Measurements from ENCODE around the gene UBL3.

UBL3 gene

DNA sequence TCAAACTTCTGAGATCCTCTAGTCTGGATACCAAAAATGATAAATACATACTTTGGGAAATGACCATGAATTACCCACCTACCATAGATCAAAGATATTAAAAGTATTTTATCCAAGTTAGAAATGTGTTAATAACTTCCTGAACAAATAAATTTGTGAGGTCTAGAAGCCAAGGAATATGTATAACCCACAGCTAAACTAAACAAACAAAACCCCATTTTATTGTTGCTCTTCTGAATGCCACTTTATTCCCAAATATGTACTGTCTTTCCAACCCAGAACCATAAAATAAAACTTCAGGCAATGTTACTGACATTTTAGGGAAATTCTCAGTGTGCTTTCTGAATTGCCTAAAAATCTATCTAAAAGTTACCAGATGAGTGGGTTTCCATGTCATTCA, 35.1 kb downstream of the UBL3 start:
- no peak for DNase-seq

DNA sequence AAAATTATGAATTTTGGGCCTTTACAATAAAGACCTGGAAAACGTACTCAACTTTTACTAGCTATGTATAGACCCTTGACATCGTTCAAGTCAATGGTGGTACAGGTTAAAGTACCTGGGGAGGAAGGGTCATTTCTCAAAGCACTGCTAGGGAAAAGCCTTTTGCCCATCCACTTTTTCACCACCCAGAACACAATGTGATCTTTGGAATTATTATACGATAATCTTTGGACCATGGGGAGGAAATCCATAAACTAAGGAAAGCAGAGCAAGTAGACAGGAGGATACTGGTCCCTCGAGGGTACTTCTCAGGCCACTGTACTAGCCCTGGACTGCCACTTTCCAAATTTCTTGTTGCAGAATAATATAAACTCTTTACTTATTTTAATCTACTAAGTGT, 39.5 kb downstream of the UBL3 start:
- DNase-seq, result no peak

GRCh38 chr13:29810145-29810742, 40.2 kb downstream of the UBL3 start:
- no peak for DNase-seq

GRCh38 chr13:29808264-29808663, 42.2 kb downstream of the UBL3 start:
- DNase-seq, result no peak

DNA sequence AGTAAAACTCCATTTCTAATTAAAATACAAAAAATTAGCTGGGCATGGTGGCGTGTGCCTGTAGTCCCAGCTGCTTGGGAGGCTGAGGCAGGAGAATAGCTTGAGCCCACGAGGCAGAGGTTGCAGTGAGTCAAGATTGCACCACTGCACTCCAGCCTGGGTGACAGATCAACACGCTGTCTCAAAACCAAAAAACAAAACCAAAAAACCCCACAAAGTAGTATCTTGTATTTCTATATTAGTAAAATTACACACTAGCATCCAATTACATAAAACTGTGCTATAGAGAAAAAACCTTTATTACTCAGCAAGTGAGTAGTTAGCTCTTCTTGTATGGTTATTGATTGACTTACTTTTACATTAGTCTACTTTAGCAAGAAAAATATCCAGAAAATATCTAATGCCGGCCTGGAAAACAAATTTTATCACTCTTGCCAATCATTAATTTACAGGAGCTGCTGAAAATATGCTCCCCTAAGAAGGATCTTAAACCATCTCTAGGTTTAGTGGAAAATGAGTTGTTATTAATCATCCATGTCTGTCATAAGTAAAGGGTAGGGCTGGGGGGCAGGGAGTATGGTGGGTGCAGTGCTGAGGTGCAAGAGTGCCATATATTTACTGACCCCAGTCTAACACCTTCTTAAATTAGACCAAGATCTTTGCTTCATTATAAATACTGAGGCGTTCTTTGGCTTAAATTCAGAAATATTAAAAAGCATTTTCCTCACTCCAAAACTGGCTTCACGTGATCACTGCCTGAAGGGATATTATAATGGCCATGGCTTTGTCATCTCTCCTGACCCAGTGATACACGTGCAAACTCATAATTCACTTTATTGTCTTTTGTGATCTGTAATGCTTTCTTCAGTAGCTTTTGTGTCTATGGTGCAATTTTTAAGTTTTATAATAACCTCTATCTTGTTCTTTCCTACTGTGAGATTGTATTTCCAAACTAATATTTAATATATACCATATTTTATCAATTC, 44.1 kb downstream of the UBL3 start:
- no peak for DNase-seq

DNA sequence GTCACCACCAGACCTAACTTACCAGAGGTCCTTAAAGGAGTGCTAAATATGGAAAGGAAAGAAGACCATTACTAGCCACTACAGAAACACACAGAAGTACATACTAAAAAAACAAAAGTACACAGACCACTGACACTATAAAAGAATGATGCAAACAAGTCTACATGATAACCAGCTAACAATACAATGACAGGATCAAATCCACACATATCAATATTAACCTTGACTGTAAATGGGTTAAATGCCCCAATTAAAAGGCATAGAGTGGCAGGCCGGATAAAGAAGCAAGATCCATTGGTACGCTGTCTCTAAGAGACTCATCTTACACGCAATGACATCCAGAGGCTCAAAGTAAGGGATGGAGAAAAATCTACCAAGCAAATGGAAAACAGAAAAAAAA, 47.2 kb downstream of the UBL3 start:
- DNase-seq, result no peak

- DNase-seq, result no peak
Measured at GRCh38 chr13:29802621-29803020, 47.8 kb downstream of the UBL3 start.

DNA sequence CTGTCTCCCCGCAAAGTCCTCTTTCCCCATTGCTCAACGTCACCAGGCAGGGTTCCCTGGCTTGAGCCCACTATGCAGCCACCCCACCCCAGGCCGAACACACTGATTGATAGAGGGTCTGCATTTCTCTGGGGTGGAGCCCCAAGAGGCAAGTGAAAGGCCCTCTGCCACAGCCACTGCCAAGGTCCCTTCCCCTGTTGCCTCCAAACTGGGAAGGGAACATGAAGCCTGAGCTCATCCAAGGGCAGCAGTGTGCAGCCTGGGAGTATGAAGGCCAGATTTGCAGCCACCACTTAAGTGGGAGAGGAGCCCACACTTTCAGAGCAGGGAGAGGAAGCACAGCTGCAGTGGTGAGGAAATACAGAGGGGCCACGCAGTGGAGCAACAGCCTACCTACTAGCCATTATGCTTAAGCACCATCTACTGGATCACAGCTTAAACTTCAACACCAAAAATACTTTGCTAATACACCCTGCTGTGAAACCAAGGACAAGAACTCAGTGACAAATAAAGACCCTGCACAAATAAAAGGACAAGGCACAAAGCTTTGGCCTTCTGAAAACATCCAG, 48.6 kb downstream of the UBL3 start:
- DNase-seq, result no peak

DNA sequence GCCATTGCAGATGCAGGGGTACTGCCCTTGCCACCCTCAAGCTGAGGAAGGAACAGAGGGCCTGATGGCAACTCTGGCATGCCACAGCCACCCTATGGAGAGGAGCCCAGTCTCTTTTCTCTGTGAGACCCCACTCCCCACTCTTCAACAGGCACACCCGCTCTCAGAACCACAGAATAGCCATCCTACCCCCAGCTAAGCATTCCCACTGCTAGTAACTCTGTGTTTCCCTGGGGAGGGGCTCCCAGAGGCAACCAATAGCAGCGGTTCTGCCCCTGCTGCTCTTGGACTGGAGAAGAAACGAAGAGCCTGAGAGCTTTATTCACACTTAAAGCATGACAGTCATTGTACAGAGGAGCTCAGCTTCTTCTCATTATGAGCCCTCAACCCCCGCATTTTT, 49.3 kb downstream of the UBL3 start:
- no peak for DNase-seq

- no peak for DNase-seq
Measured at GRCh38 chr13:29800687-29801086, 49.7 kb downstream of the UBL3 start.

GRCh38 chr13:29799041-29799440, 51.4 kb downstream of the UBL3 start:
- DNase-seq, result no peak

DNA sequence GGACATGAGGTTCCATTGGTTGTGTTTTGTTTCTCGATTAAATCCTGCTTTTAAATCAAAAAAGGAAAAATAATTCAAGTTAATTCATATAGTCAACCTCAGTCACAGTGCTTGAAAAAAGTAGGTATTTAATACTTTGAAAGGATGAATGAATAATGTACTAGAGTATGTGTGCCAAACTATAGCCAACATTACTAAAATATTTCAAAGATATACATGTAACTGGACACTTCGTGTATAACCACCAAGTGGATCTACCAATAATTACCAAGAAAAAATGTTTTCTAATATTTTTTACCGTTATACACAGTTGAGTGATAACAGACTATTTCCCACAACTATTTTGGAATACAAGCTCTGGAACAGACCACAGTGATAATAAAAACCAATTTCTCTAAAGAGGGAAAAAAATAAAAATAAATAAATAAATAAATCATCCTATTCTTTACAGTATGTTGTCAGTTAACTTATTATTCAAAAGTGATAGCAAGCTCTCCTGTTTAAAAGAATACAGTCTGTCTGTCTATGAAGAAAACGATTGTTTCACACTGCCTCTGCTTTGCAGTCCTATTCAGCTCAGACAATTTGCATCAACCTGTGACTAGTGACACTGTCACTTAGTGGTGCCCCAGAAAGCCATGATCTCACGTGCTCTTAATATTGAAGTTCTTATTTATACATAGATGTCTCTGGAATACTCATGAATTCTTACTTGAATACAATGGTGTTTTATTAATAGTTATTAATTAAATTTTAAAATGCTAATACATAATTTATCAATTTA, 58.2 kb downstream of the UBL3 start:
- DNase-seq, result no peak

GRCh38 chr13:29791508-29791907, 58.9 kb downstream of the UBL3 start:
- DNase-seq, result no peak

GRCh38 chr13:29786698-29787097, 63.7 kb downstream of the UBL3 start:
- DNase-seq, result no peak

GRCh38 chr13:29785978-29786377, 64.4 kb downstream of the UBL3 start:
- no peak for DNase-seq

DNA sequence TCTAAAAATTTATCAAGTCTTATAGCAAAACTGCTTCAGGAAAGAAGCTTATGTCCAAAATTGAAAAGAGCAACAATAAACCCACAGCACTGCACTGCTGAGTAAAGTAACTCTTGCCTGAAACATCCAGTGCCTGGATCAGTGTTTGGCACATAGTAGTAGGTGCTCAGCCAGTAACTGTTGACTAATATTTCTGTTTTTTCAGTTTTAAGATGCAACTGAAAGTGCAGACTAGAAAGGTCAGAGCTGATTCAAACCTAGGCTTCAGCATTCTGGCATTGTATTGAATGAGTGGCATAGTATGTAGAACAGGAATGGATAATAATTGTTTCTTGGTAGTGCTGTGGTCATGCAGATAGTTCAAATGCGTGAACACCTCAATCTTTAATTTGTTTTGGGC, 67.6 kb downstream of the UBL3 start:
- no peak for DNase-seq

DNA sequence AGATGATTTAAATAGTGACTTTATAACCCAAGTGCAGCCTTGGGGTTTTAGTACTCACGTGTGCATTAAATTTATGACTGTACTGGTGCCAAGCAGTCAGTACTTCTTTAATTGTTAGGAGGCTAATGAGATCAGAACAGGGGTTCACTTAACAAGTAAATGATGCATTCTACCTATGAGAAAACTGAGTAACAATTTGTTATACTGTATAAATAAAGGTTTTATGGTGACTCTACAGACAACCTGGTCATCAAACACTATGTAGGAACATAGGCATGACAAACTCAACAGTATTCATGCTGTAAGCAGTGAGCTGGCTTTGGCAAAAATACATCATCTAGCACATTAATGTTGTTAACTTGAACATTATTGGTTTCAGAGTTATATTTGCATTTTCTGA, 75.6 kb downstream of the UBL3 start:
- DNase-seq, result no peak

DNA sequence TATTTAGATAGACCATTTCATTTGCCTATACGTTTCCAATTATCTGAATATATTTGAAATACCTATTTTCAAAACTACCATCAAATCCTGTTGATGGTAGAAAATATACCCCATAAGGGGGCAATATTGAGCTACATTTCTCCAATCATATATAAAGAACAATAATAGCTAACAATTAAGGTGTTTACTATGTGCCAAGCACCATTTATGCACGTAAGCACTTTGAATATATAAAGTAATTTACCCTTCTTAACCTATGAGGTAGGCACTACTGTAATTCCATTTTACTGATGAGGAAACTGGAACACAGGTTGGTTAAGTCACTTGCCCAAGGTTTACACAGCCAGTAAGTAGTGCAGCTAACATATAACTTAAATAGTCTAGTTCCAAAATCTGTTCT, 79.2 kb downstream of the UBL3 start:
- DNase-seq, result no peak

- DNase-seq, result no peak
Measured at GRCh38 chr13:29767006-29767405, 83.4 kb downstream of the UBL3 start.

- no peak for DNase-seq
Measured at GRCh38 chr13:29763436-29764180, 86.8 kb downstream of the UBL3 start.

- DNase-seq, result no peak
Measured at GRCh38 chr13:29761815-29762214, 88.6 kb downstream of the UBL3 start.

- no peak for DNase-seq
Measured at GRCh38 chr13:29761160-29761559, 89.3 kb downstream of the UBL3 start.
